ENCODE results near the gene PRMT3.
"Not testable (repeated sequence)": the region's sequence is repeated elsewhere in the genome, so short reads cannot be mapped to it uniquely, and the experiment has no call there.

PRMT3 gene

GRCh38 chr11:20387261-20388095, at the start of gene PRMT3:
Gene PRMT3, plus strand, starts transcription at chr11:20387716. Its CDS starts 31 bp downstream, at chr11:20387747.
- DNase-seq = peak; percentile 93 to 97

GRCh38 chr11:20342347-20343141, 45.0 kb upstream of the PRMT3 start:
- no peak for DNase-seq

GRCh38 chr11:20351136-20351535, 36.4 kb upstream of the PRMT3 start:
- DNase-seq = no peak

GRCh38 chr11:20351751-20352262, 35.7 kb upstream of the PRMT3 start:
- no peak for DNase-seq

- DNase-seq = peak in 1 of 2 experiments; percentile 27
Observed at GRCh38 chr11:20353829-20354434, 33.6 kb upstream of the PRMT3 start.

GRCh38 chr11:20355221-20356219, 32.0 kb upstream of the PRMT3 start:
- DNase-seq = no peak

GRCh38 chr11:20357150-20357549, 30.4 kb upstream of the PRMT3 start:
- no peak for DNase-seq

GRCh38 chr11:20360650-20361049, 26.9 kb upstream of the PRMT3 start:
- no peak for DNase-seq

- DNase-seq = no peak
Observed at GRCh38 chr11:20362481-20362880, 25.0 kb upstream of the PRMT3 start.

- DNase-seq = no peak
Observed at GRCh38 chr11:20363149-20363499, 24.4 kb upstream of the PRMT3 start.

GRCh38 chr11:20363500-20364340, 23.8 kb upstream of the PRMT3 start, which contains the start of gene HTATIP2:
Gene HTATIP2, plus strand, starts transcription at chr11:20363714. Its CDS starts 524 bp downstream, at chr11:20364238.
- peak; percentile 29 to 56 for DNase-seq

- no peak for DNase-seq
Observed at GRCh38 chr11:20364341-20364792, 23.1 kb upstream of the PRMT3 start.

GRCh38 chr11:20365465-20365864, 22.1 kb upstream of the PRMT3 start:
- not testable (repeated sequence) for DNase-seq

GRCh38 chr11:20367313-20367948, 20.1 kb upstream of the PRMT3 start:
- DNase-seq = no peak

GRCh38 chr11:20368438-20368837, 19.1 kb upstream of the PRMT3 start:
- no peak for DNase-seq

GRCh38 chr11:20369826-20370225, 17.7 kb upstream of the PRMT3 start:
- no peak for DNase-seq

GRCh38 chr11:20372081-20372626, 15.4 kb upstream of the PRMT3 start:
- no peak for DNase-seq

GRCh38 chr11:20373147-20373546, 14.4 kb upstream of the PRMT3 start:
- DNase-seq = no peak

- no peak for DNase-seq
Observed at GRCh38 chr11:20373568-20374209, 13.8 kb upstream of the PRMT3 start.
